ENCODE results near the gene CAPN5. TPM values are rescaled to one million over a fixed set of nuclear protein-coding genes. Genes with fewer than 3 reads are reported as not detected.

The CAPN5 gene
- total and polyA plus RNA-seq, 10 of the 15 experiments (the other 5 are each of a cell fraction or from before 2014, with no cell fraction given): 0.02 to 0.33 (median 0.07) TPM; not detected in 3

GRCh38 chr11:77140231-77140851 lies 73.6 kb downstream of the CAPN5 start:
- 22% methylated on average over 8 of the region's 8 CpGs for WGBS (ENCODE audit: insufficient coverage, insufficient replicate concordance, low lambda C conversion rate, missing lambda C conversion rate)
- ATAC-seq: no peak
- Histone ChIP-seq H3K27me3 (replicated peaks in 1 of 2; ENCODE audit: control insufficient read depth in 2 of 2, insufficient read depth in 2 of 2, low read length in 1 of 2) (no peaks in the 10 kb centered on the region; a peak in 2 of 4 replicates), H3K4me2 (ENCODE audit: control insufficient read depth, insufficient read depth) (no peak overlapping the region), H3K4me3 (no peak overlapping the region), H2AFZ (ENCODE audit: control insufficient read depth, low read depth, low read length) (no peak overlapping the region), H3K4me1 (ENCODE audit: control insufficient read depth, insufficient read depth, low read length) (no peaks in the 10 kb centered on the region), H3K79me2 (ENCODE audit: control insufficient read depth, insufficient read depth, low read length) (no peaks in the 10 kb centered on the region), H4K20me1 (ENCODE audit: control insufficient read depth, insufficient read depth) (no peaks in the 10 kb centered on the region), H3K9ac (ENCODE audit: control insufficient read depth, insufficient read depth, low read length) (no peak overlapping the region), H3K36me3 (ENCODE audit: control insufficient read depth in 2 of 2, insufficient read depth in 2 of 2, low read length in 1 of 2) (no peaks in the 10 kb centered on the region), H3K27ac (ENCODE audit: control insufficient read depth, insufficient read depth) (no peak overlapping the region), H3K9me3 (replicated peaks; ENCODE audit: control insufficient read depth, insufficient read depth, low read length) (no peaks in the 10 kb centered on the region)
- in situ Hi-C loops (cut with MboI): no loop called here
- POLR2A ChIA-PET: no interaction called here
- SMC1A ChIA-PET (ENCODE audit: uncharacterized antibody, unreplicated experiment): no interaction called here
- intact Hi-C loops (cut with micrococcal nuclease; ENCODE audit: unreplicated experiment): no loop called here
- no TSS peak for BruUV-seq (replicated peaks)
- CTCF ChIA-PET: interaction anchor here (0.9 to 2.0 kb wide), 2 partner anchors 13 to 48 kb away, joined by 3 to 8 read pairs; partner anchors contain the start of gene MYO7A
- no peak for FAIRE-seq
- RAD21 ChIA-PET (ENCODE audit: unreplicated experiment): no interaction called here
- DNase-seq (ENCODE audit: low read depth, low spot score): no peak
- TF ChIP-seq PAX5 (IDR thresholded peaks at IDR 0.05; ENCODE audit: borderline replicate concordance, low read depth, low read length): no peak
- no peak for TF ChIP-seq IRF5 (IDR thresholded peaks at IDR 0.05; ENCODE audit: borderline replicate concordance)
- TF ChIP-seq SIN3A (IDR thresholded peaks at IDR 0.05; ENCODE audit: low read depth, low read length): no peak
- TF ChIP-seq SUZ12 (IDR thresholded peaks at IDR 0.05; ENCODE audit: unreplicated experiment): no peak
- no peak for TF ChIP-seq NFXL1 (IDR thresholded peaks at IDR 0.05; ENCODE audit: borderline replicate concordance)
- TF ChIP-seq IKZF1 (conservative IDR thresholded peaks at IDR 0.05): no peak
- TF ChIP-seq EP300 (IDR thresholded peaks at IDR 0.05; ENCODE audit: borderline replicate concordance in 1 of 2, control insufficient read depth in 1 of 2, low read depth in 2 of 2, low read length in 2 of 2): no peak
- no peak for TF ChIP-seq CUX1 (IDR thresholded peaks at IDR 0.05; ENCODE audit: insufficient replicate concordance, low read depth, low read length)
- TF ChIP-seq ATF3 (IDR thresholded peaks at IDR 0.05; ENCODE audit: borderline replicate concordance, extremely low read depth, low read depth, low read length): no peak
- no peak for TF ChIP-seq MEF2A (IDR thresholded peaks at IDR 0.05; ENCODE audit: insufficient read depth, low read depth, low read length)
- TF ChIP-seq CREM (IDR thresholded peaks at IDR 0.05; ENCODE audit: low read depth): no peak
- no peak for TF ChIP-seq BACH1 (IDR thresholded peaks at IDR 0.05; ENCODE audit: borderline replicate concordance)
- TF ChIP-seq SIX5 (IDR thresholded peaks at IDR 0.05; ENCODE audit: low read depth, low read length, severe bottlenecking): no peak
- TF ChIP-seq EGR1 (IDR thresholded peaks at IDR 0.05; ENCODE audit: borderline replicate concordance in 1 of 2, low read depth in 2 of 2, low read length in 2 of 2): no peak
- TF ChIP-seq CHD2 (IDR thresholded peaks at IDR 0.05; ENCODE audit: borderline replicate concordance, low read depth, low read length): no peak
- no peak for TF ChIP-seq TAF1 (IDR thresholded peaks at IDR 0.05; ENCODE audit: borderline replicate concordance, low read depth, low read length)
- no peak for TF ChIP-seq WRNIP1 (IDR thresholded peaks at IDR 0.05; ENCODE audit: borderline replicate concordance, low read depth, low read length)
- TF ChIP-seq CBX3 (IDR thresholded peaks at IDR 0.05; ENCODE audit: borderline replicate concordance, low read depth): no peak
